CD4-positive, alpha-beta T cell treated with Interleukin-6 at 100 ng/mL for 8 hours (primary cell): Measurements from ENCODE around the gene TFAP2A.

Experiments used
- DNase-seq: peaks from one replicate; pipeline ENCODE4 v3.0.0-alpha.2; 2020; ENCODE audit warnings: mixed read lengths, low spot score

The TFAP2A gene

GRCh38 chr6:10414756-10415616 lies at the start of gene TFAP2A:
TFAP2A (minus strand) TSS chr6:10415074; CDS start chr6:10414991, 83 bp downstream.
- DNase-seq: no peak

- no peak for DNase-seq
These were observed 48.9 kb upstream of the TFAP2A start for GRCh38 chr6:10463491-10464481.

- DNase-seq: no peak
These were observed 48.2 kb upstream of the TFAP2A start for GRCh38 chr6:10463040-10463439.

GRCh38 chr6:10461850-10462249 lies 47.0 kb upstream of the TFAP2A start:
- no peak for DNase-seq

GRCh38 chr6:10460096-10460495 lies 45.2 kb upstream of the TFAP2A start:
- no peak for DNase-seq

GRCh38 chr6:10458287-10458686 lies 43.4 kb upstream of the TFAP2A start:
- DNase-seq: no peak

GRCh38 chr6:10453596-10453995 lies 38.7 kb upstream of the TFAP2A start:
- no peak for DNase-seq

- no peak for DNase-seq
These were observed 37.1 kb upstream of the TFAP2A start for GRCh38 chr6:10451828-10452509.

- DNase-seq: no peak
These were observed 36.5 kb upstream of the TFAP2A start for GRCh38 chr6:10451394-10451793.

GRCh38 chr6:10449751-10450150 lies 34.9 kb upstream of the TFAP2A start:
- no peak for DNase-seq

GRCh38 chr6:10448096-10448495 lies 33.2 kb upstream of the TFAP2A start:
- no peak for DNase-seq

- no peak for DNase-seq
These were observed 31.7 kb upstream of the TFAP2A start for GRCh38 chr6:10446548-10446947.

GRCh38 chr6:10441655-10442009 lies 26.8 kb upstream of the TFAP2A start:
- DNase-seq: no peak

GRCh38 chr6:10441004-10441654 lies 26.3 kb upstream of the TFAP2A start:
- DNase-seq: no peak

GRCh38 chr6:10437891-10438290 lies 23.0 kb upstream of the TFAP2A start:
- no peak for DNase-seq

- no peak for DNase-seq
These were observed 19.4 kb upstream of the TFAP2A start for GRCh38 chr6:10434235-10434634.

GRCh38 chr6:10433322-10433721 lies 18.4 kb upstream of the TFAP2A start:
- DNase-seq: no peak

GRCh38 chr6:10431423-10432164 lies 16.7 kb upstream of the TFAP2A start:
- no peak for DNase-seq

- no peak for DNase-seq
These were observed 15.0 kb upstream of the TFAP2A start for GRCh38 chr6:10429638-10430427.

GRCh38 chr6:10426781-10427279 lies 12.0 kb upstream of the TFAP2A start:
- DNase-seq: no peak
